ENCODE data around the gene ARSG. TPM values are rescaled to one million over a fixed set of nuclear protein-coding genes. Genes with fewer than 3 reads are reported as not detected.
"Not testable (repeated sequence)": the region's sequence is repeated elsewhere in the genome, so short reads cannot be mapped to it uniquely, and the experiment has no call there.

ARSG gene
- total RNA-seq, 2 donors from 2014 or later, result 0.70 to 2.3 TPM

DNA sequence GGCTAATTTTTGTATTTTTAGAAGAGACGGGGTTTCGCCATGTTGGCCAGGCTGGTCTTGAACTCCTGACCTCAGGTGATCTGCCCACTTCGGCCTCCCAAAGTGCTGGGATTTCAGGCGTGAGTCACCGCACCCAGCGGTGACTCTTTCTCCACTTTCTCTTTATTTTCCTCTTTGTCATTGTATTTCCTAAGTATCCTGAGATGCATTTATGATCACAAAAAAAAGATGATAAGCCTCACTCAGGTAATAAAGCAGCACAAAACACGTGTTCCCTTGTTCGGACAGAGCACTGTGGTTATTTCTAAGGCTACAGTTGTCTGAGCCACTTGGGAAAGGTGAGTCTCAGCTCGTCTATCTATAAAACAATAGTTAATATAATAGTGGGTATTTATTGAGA, 61.4 kb downstream of the ARSG start:
- ATAC-seq; intact Hi-C loops (cut with DNase I, micrococcal nuclease); DNase-seq: not testable (repeated sequence)

DNA sequence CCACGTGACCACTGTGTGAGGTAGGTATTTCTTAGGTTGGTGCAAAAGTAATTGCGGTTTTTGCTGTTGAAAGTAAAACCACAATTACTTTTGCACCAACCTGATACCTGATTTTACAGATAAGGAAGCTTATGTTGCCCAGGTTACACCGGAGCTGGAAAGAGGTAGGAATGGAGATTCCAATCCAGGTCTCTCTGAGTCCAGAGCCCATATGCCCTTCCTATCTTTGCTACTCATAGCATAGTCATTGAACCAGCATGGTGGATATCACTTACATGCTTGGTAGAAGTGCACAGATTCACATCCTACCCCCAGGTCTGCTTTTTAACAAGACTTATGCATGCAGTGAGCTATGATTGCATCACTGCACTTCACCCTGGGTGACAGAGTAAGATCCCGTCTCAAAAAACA, 61.8 kb downstream of the ARSG start:
- intact Hi-C loops (cut with DNase I, micrococcal nuclease), result no loop called here
- DNase-seq (no peak), ATAC-seq (no peak)

DNA sequence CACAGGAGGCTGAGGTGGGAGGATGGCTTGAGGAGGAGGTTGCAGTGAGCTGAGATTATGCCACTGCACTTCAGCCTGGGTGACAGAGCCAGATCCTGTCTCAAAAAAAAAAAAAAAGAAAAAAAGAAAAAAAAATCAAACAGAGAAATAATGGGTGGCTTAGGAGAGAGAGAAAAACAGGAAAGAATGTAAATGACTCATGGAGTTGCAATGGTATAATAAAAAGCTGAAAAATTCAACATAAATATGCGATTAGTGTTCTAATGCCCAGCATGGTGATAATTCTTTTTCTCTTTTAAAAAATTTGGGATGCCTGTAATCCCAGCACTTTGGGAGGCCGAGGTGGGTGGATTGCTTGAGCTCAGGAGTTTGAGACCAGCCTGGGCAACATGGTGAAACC, 63.0 kb downstream of the ARSG start:
- ATAC-seq; intact Hi-C loops (cut with DNase I, micrococcal nuclease); DNase-seq: not testable (repeated sequence)

DNA sequence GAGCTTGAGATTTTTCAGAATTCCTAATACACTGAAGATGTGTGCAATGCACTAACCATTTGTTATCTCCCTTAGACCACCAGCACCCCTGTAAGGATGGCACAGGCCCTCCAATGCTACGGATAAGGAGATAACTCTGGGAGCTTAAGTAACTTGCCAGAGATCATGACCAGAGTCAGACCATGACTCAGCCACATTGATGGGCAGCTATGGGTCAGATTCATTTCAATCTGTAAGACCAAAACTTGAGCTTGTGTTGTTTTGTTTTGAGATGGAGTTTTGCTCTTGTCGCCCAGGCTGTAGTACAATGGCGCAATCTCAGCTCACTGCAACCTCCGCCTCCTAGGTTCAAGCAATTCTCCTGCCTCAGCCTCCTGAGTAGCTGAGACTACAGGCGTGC, 63.8 kb downstream of the ARSG start:
- intact Hi-C loops (cut with DNase I, micrococcal nuclease), result not testable (repeated sequence)

DNA sequence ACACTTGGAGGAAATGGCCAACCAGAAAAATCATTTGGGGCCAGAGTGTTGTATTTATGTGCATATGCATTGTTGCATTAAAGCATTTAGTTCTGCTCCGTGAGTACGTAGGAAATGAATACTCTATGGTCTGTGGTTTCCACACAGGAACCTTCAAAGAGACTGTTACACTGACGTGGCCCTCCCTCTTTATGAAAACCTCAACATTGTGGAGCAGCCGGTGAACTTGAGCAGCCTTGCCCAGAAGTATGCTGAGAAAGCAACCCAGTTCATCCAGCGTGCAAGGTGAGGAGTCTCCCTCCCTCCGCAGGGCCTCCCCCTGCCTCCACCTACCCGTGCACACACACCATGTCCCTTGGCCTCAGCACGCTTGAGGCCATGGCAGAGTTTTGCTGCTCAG, 65.2 kb downstream of the ARSG start:
- ATAC-seq (peak; percentile 30), DNase-seq (no peak)
- intact Hi-C loops (cut with DNase I, micrococcal nuclease), result no loop called here

More for the DNA sequence above, 63.8 kb downstream of the ARSG start:
- not testable (repeated sequence) for DNase-seq, ATAC-seq

DNA sequence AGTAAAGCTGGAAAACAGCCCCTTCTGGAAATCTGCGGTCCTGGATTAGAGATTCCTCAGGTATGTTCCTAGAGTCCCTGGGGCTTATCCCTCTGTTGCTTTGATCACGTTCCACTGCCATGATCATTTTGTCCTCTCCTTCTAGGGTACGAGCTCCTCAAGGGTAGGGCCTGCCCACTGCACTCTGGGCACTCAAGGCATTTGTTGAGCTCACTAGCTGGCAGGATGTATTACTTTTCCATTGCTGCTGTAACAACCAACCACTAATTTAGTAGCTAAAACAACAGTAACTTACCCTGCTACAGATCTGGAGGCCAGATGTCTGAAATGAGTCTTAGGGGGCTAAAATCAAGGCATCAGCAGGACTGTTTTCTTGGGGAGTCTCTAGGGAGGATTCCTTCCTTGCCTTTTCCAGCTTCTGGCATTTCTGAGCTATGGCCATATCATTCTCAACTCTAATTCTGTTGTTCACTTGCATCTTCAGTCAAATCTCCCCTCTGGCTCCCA, 65.7 kb downstream of the ARSG start:
- intact Hi-C loops (cut with DNase I, micrococcal nuclease), result no loop called here
- DNase-seq, result no peak
- ATAC-seq, result no peak

DNA sequence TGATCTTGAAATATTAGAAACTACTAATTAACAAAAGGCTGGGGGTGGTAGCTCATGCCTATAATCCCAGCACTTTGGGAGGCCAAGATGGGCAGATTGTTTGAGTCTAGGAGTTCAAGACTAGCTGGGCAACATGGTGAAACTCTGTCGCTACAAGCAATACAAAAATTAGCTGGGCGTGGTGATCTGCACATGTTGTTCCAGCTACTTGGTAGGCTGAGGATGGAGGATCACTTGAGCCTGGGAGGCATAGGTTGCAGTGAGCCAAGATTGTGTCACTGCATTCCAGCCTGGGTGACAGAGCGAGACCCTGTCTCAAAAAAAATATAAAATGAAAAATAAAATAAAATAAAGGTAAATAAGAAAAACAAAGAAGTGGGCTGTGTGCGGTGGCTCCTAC, 66.6 kb downstream of the ARSG start:
- no peak for DNase-seq
- no peak for ATAC-seq
- intact Hi-C loops (cut with DNase I, micrococcal nuclease), result no loop called here

DNA sequence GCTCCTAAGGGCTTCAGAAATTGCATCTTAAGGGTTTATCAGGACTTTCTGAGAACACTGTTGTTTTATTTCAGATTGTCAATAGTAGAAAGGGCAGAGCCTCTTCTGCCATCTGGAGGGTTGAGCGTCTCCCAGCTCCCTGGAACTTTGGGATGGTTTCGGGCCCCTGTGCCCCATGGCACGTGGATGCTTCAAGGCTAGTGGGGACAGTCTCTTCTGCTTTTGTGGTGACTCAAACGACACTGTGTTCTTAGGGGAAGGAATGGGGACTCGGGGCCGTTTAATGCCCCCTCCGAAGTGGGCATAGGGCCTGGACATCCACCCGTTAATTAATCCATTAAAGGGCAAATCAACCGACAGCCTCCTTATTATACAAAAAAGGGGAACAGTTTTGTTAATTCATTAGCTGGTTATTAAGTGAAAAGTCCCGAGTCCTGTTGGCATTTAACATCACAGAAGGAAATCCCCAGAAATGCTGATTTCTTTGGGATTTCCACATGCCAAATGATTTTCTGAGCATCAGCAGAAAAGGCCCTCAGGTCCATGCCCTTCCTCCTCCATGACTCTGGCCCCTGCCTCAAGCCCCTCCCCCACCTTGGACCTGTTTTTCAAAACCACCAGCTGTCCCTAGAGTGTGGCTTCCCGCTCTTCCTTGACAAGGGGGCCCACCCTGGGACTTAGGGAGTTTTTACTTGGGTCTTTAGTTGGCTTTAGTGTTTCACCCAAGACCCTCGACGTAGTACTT, 68.7 kb downstream of the ARSG start:
- intact Hi-C loops (cut with DNase I, micrococcal nuclease), result no loop called here
- DNase-seq, result no peak
- ATAC-seq, result no peak

DNA sequence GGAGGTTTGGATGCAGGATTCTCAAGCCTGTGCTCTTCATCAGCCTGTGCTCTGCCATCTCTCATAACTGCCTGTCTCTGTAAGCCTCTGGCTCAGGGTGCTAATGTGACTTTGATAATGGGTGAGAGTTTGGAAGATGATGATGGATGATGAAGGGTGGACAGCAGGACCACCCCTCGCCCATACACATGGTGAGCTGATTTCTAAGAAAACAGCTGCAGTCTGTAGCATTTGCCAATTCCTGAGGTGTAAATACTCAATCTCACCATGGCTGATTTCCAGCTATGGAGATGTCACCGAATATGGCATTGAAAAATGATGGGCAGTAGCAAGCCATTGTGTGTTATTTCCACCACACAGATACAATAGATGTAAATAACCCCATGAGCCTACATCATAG, 74.2 kb downstream of the ARSG start:
- ATAC-seq (no peak), DNase-seq (no peak)
- intact Hi-C loops (cut with DNase I, micrococcal nuclease), result no loop called here

DNA sequence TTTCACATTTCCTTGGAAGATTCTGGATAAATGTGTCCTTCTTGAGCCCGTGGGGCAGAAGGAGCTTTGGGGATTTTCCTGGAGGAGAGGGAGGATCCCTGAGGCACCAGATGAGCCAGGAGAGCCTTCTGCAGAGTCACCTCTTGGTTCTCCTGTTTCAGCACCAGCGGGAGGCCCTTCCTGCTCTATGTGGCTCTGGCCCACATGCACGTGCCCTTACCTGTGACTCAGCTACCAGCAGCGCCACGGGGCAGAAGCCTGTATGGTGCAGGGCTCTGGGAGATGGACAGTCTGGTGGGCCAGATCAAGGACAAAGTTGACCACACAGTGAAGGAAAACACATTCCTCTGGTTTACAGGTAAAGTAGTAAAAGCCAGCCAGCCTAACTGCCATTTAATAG, 77.1 kb downstream of the ARSG start:
- ATAC-seq (no peak), DNase-seq (no peak)
- intact Hi-C loops (cut with DNase I, micrococcal nuclease), result no loop called here

DNA sequence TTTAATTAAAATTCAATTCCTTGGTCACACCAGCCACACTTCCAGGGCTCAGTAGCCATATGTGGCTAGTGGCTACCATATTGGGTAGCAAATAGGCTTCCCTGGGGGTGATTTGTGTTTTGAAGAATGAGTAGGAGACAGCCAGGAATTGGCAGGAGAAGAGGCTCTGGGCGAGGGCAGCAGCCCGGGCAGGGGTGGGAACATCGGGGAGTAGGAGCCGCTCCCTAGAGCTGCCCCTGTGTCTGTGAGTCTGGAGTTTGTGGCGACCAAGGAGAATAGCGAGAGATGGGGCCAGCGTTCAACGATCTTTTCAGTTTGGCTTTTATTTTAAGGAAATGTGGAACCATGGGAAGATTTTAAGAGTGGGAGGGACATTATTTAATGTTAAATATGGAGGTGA, 84.3 kb downstream of the ARSG start:
- ATAC-seq (no peak), DNase-seq (no peak)
- intact Hi-C loops (cut with DNase I, micrococcal nuclease), result no loop called here

DNA sequence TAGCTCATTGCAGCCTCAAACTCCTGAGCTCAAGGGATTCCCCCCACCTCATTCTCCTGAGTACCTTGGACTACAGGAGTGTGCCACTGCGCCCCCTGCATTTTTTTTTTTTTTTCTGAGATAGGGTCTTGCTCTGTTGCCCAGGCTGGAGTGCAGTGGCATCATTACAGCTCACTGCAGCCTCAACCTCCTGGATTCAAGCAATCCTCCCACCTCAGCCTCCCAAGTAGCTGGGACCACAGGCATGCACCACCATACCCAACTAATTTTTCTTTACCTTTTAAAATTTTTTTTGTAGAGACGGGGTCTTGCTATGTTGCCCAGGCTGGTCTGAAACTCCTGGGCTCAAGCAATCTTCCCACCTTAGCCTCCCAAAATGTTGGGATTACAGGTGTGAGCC, 84.9 kb downstream of the ARSG start:
- ATAC-seq; DNase-seq; intact Hi-C loops (cut with DNase I, micrococcal nuclease): not testable (repeated sequence)

DNA sequence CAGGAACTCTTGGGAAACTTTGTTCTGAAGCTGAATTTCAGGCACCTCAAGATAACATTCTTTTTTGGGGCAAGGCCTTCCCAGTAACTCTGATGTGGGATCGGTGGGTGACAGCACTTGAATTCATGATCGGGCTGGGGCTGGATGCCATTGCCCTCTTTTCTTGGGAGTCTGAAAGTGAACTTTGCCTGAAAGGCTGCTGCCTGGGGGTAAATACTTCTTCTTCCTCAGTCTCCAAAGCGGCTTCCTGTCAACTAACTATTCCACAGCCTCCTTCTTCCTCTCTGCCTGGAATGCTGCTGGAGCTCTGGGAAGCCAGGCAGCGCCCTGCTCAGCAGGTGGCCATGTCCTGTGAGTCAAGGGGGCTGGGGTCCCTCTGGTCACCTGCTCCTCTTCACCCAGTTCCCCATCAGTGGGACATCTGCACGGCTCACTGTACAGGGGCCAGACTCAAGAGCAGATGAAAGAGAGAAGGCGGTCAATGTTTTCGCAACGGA, 86.5 kb downstream of the ARSG start:
- ATAC-seq (no peak), DNase-seq (no peak)
- intact Hi-C loops (cut with DNase I, micrococcal nuclease), result no loop called here

DNA sequence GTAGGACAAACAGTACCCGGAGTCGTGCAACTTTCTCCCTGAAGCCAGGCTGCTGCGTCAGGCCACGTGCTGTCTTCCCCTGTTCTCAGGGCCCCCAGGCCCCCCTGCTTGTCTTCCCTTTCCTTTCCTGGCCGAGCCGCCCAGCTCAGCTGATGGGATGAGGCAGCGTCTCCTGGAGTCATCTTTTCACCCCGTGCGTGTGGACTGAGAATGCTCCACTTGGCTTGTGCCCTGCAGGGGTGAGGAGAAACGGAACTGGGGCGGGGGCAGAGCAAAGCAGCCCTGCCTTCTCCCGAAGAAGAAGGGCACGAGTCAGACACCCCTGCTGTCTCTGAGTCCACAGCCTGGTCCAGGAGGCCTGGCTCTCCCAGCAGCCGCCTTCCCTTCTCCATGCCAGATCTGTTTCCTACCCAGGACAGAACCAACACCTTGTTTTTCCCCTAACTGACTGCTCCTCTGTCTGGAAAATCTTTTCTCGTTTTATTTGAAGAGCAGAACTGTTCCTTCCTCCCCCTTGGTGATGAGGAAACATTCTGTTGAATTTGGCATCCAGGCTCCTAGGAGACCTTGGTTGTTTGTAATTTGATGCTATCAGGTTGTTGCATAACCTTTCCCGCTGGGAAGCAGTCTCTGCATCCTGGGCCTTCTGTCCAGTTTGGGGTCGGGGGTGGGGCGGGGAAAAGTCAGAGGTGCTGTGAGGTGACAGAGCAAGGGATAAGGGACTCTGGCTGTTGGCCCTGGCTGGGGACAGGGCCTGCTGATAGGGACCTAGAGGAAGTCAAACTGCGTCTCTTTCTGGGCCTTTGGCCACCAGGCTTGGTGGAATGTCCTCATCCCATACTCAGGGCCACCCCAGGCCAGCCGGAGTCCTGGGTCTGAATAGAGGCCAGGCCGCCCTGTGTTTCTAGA, 87.2 kb downstream of the ARSG start:
- peak; percentile 36 to 93 for DNase-seq
- peak; percentile 37 for ATAC-seq
- intact Hi-C loops (cut with DNase I, micrococcal nuclease), result no loop called here

DNA sequence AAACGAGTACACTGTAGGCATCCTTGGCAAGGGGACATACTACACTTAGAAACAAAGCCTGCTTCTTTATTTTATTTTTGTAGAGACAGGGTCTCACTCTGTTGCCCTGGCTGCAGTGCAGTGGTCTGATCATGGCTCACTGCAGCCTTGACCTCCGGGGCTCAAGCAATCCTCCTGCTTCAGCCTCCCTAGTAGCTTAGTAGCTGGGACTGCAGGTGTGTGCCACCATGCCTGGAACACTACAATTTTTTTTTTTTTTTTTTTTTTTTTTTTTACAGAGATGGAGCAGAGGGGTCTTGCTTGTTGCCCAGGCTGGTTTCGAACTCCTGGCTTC, 87.8 kb downstream of the ARSG start:
- DNase-seq (no peak), ATAC-seq (no peak)
- intact Hi-C loops (cut with DNase I, micrococcal nuclease), result no loop called here

DNA sequence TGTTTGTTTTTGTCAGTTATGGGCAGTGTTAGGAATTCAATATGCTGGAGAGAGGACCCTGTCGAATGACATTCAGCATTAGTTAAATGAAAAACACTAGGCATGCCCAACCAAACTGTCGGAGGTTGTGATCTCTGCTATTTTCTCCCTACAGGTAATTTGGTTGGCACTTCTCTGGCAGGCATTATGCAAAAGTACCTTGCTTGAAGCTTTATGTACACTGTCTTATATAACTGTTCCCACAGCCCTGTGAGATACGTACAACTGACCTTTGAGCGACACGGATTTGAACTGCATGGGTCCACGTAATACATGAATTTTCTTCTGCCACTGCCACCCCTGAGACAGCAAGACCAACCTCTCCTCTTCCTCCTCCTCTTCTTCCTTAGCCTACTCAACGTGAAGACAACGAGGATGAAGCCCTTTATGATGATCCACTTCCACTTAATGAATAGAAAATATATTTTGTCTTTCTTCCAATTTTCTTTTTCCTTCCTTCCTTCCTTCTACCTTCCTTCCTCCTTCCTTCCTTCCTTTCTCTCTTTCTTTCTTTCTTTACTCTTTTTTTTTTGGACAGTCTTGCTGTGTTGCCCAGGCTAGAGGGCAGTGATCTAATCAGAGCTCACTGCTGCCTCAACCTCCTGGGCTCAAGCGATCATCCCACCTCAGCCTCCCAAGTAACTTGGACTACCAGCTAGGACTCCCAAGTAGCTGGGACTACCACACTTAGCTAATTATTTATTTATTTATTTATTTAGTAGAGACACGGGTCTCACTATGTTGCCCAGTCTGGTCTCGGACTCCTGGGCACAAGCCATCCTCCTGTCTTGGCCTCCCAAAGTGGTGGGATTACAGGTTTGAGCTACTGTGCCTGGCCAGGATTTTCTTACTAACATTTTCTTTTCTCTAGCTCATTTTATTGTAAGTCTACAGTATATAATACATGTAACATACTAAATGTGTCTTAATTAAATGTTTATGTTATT, 88.7 kb downstream of the ARSG start:
- DNase-seq (no peak), ATAC-seq (no peak)
- intact Hi-C loops (cut with DNase I, micrococcal nuclease), result no loop called here

DNA sequence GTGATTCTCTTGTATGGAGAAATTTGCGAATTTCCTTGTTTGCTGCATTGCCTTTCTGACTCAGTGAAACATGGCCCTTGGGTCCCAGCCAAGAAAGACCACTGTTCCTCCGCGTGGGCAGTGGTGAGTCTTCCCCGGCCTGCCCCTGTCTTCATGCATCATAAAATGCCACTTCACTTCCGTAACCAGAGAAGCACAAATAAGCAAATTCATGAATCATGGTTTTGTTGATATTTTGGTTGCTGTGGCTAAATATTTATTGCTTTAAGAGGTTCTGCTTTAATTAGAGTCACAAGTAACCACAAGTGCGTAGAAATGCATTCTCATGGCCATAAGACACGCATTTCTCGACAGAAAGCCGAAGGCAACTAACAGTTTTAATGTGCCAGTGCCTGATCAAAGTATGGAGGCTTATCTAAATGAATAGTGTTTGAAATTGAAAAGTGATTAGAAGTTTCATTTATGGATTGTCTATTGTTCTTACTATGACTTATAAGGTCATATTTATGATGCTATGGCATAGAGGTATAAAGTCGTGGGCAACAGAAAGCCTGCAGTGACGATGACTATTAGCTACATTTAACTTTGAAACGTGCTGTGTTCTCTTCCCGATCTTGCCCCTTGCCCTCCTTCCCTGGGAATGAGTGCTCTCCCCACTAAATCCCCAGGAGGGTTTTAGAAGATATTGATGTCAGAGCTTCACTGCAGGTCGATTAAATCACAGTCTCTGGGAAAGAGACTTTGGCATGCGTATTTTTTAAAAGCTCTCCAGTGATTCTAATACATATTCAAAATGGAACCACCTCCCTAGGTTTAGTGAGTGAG, 90.0 kb downstream of the ARSG start:
- peak in 1 of 2 donors; percentile 39 for DNase-seq
- no peak for ATAC-seq
- intact Hi-C loops (cut with DNase I, micrococcal nuclease), result no loop called here

DNA sequence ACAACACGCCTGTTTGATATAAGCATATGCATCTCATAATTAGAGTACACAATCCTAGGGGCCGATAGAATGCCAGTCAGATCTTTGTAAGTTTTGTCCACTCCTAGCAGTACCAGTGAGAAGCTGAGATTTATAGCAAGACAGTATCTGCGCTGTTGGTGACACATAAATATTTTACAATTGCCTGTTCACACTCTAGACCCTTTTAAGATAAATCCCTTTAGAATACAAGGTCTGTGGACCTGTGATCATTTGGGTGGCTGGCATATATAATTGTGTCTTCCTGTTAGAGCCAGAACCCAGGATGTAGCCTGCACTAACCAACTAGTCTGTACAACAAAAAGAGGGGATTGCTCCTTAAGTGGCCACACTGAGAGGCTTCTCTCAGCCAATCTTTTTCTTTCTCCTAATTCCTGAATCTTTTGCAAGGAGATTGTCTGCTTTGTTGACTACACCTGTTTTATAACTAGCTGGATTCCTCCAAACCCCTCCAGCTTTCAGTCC, 91.3 kb downstream of the ARSG start:
- ATAC-seq, result no peak
- intact Hi-C loops (cut with DNase I, micrococcal nuclease), result no loop called here

More for the DNA sequence above, 91.3 kb downstream of the ARSG start:
- DNase-seq, result no peak

All from left colon (tissue), 2 donors.